OCI-LY3 (cell line): ENCODE data around the gene RBMS3.

Experiments
- CTCF ChIP-seq: fragments of 200-600, 300-600 bp; sonication (generic); IDR thresholded peaks from 2 replicates; pipeline ENCODE4 v1.5.1; 2014; ENCODE audit warnings: antibody characterized with exemption, low read length, low read depth
- EZH2phosphoT487 ChIP-seq: fragments of 200-600 bp; shearing (Covaris generic); IDR thresholded peaks from 2 replicates; pipeline ENCODE4 v1.6.1; 2018; ENCODE audit warnings: antibody characterized with exemption, mixed run types, low read depth

GRCh38 chr3:29597376-29598008 is 316.6 kb downstream of the RBMS3 start:
- TF ChIP-seq CTCF, result no peak
- TF ChIP-seq EZH2phosphoT487, result no peak
